Activated B cell treated with CpG ODN at 0.5 μM for 24 hours (primary cell): ENCODE results near the gene NEUROG2. TPM values are rescaled to one million over a fixed set of nuclear protein-coding genes. Genes with fewer than 3 reads are reported as not detected.

Source experiments
- ATAC-seq: fragments of 200-7000 bp; cut with Tn5 transposase; one replicate; pipeline ENCODE4 v1.10.0; 2021; ENCODE audit warnings: low read depth, mild to moderate bottlenecking, moderate library complexity
- CTCF ChIA-PET: fragments of 350-600 bp; sonication (Branson Sonifier 250); formaldehyde crosslinking; loops from one replicate; lab custom pipeline; 2021; ENCODE audit warnings: antibody characterized with exemption; lab: Charles Lee
- POLR2A ChIA-PET: fragments of 350-600 bp; sonication (Branson Sonifier 250); formaldehyde crosslinking; loops from one replicate; lab custom pipeline; 2021; ENCODE audit warnings: antibody characterized with exemption; lab: Charles Lee
- DNase-seq: peaks from one replicate; pipeline ENCODE4 v3.0.0; 2022
- H3K27ac Mint-ChIP-seq: one replicate; pipeline ENCODE4 v1.8.0; 2020; ENCODE audit warnings: mixed read lengths
- H3K27me3 Mint-ChIP-seq: one replicate; pipeline ENCODE4 v1.8.0; 2021; ENCODE audit warnings: mixed read lengths
- H3K36me3 Mint-ChIP-seq: one replicate; pipeline ENCODE4 v1.8.0; 2021; ENCODE audit warnings: low read depth, mixed read lengths
- H3K4me1 Mint-ChIP-seq: one replicate; pipeline ENCODE4 v1.8.0; 2021; ENCODE audit warnings: mixed read lengths
- H3K4me3 Mint-ChIP-seq: one replicate; pipeline ENCODE4 v1.8.0; 2020; ENCODE audit warnings: mild to moderate bottlenecking, mixed read lengths
- H3K9me3 Mint-ChIP-seq: one replicate; pipeline ENCODE4 v1.8.0; 2020; ENCODE audit warnings: mixed read lengths
- intact Hi-C: fragments of 100-400 bp; cut with micrococcal nuclease; formaldehyde crosslinking; loops from one replicate; pipeline ENCODE4 v1.15.1; 2024
- total RNA-seq: library from RNA; stranded (reverse); gene quantifications from 2 replicates; pipeline ENCODE4 v1.2.3, GENCODE V29; 2022
- TF ChIP-seq, protein P1 (sequence below): fragments of 200-600 bp; IDR thresholded peaks from one replicate; pipeline ENCODE4 v1.8.0; 2022; ENCODE audit warnings: antibody characterized with exemption, mild to moderate bottlenecking

NEUROG2 gene
- total RNA-seq, result not detected in 2 replicates

- Mint-ChIP-seq H3K27me3 (peaks cover 84% of the 10 kb centered on the region), H3K4me1 (peaks cover 50% of the 10 kb centered on the region), H3K4me3 (peak within 1 kb of the TSS; percentile 92), H3K27ac (peak within 1 kb of the TSS; percentile 62), H3K36me3 (peaks cover 2% of the 10 kb centered on the region), H3K9me3 (peaks cover 7% of the 10 kb centered on the region)
- POLR2A ChIA-PET, result interaction anchor here (0.6 kb wide), 1 partner anchor 249 kb away, joined by 3 read pairs; no protein-coding TSS in a partner anchor
- TF ChIP-seq, protein P1, sequence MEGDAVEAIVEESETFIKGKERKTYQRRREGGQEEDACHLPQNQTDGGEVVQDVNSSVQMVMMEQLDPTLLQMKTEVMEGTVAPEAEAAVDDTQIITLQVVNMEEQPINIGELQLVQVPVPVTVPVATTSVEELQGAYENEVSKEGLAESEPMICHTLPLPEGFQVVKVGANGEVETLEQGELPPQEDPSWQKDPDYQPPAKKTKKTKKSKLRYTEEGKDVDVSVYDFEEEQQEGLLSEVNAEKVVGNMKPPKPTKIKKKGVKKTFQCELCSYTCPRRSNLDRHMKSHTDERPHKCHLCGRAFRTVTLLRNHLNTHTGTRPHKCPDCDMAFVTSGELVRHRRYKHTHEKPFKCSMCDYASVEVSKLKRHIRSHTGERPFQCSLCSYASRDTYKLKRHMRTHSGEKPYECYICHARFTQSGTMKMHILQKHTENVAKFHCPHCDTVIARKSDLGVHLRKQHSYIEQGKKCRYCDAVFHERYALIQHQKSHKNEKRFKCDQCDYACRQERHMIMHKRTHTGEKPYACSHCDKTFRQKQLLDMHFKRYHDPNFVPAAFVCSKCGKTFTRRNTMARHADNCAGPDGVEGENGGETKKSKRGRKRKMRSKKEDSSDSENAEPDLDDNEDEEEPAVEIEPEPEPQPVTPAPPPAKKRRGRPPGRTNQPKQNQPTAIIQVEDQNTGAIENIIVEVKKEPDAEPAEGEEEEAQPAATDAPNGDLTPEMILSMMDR, result no peak
- CTCF ChIA-PET, result interaction anchor here (0.8 kb wide), 1 partner anchor 188 kb away, joined by 3 read pairs; no protein-coding TSS in a partner anchor
- intact Hi-C loops, result loop anchor here (2.0 to 5.0 kb wide), 2 partner anchors 285 to 1889 kb away; partner anchors contain the start of gene AP1AR
- ATAC-seq (no peak), DNase-seq (peak; percentile 42)
Measured at GRCh38 chr4:112516066-112516470, at the start of gene NEUROG2. TSS of gene NEUROG2 (minus strand) at chr4:112516180. CDS start at chr4:112515475, 705 bp downstream.

- no peaks in the 10 kb centered on the region for H3K27me3 Mint-ChIP-seq
- H3K27ac Mint-ChIP-seq, result no peak overlapping the region
- peaks cover 8% of the 10 kb centered on the region for H3K4me1 Mint-ChIP-seq
- no peak overlapping the region for H3K4me3 Mint-ChIP-seq
- POLR2A ChIA-PET, result no interaction called here
- TF ChIP-seq, protein P1, result no peak
- ATAC-seq, result no peak
- H3K36me3 Mint-ChIP-seq, result peaks cover 3% of the 10 kb centered on the region
- intact Hi-C loops, result no loop called here
- no peak for DNase-seq
- CTCF ChIA-PET, result no interaction called here
- no peaks in the 10 kb centered on the region for H3K9me3 Mint-ChIP-seq
Measured at GRCh38 chr4:112564706-112565270, 48.8 kb upstream of the NEUROG2 start.

DNA sequence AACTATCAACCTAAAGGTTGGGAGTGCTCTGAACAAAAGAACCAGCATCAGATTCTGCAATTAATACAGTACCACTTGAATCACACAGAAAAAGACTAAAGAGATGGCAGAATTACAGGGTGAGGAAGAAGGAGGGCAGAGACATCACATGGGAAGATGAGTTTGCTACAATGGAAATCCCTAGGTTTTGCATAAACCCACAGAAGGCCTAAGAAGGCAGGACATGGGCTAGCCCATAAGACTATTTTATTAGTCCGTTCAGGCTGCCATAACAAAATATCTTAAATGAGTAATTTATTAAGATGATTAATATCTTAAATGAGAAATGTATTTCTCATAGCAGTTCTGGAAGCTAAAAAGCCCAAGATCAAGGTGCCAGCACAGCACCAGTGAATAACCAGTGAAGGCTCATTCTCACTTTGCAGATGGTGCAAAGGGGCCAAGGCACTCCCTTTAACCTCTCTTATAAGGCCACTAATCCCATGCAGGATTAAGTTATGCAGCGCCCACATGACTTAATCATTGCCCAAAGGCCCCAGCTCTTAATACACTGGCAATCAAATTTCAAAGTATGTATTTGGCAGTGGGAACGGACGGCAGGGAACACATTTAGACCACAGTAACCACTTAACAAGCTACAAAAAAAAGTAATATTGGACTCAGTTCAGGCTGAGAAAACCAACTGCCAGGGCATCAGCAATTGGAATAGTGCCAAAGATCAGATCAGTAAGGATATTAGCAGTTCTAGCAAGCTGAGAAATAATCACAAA lies 47.6 kb upstream of the NEUROG2 start:
- H3K36me3 Mint-ChIP-seq, result peaks cover 3% of the 10 kb centered on the region
- H3K4me3 Mint-ChIP-seq, result no peak overlapping the region
- ChIA-PET POLR2A (no interaction called here), CTCF (interaction anchor here (1.1 kb wide), 1 partner anchor 464 kb away, joined by 3 read pairs; no protein-coding TSS in a partner anchor)
- peaks cover 11% of the 10 kb centered on the region for H3K4me1 Mint-ChIP-seq
- no peaks in the 10 kb centered on the region for H3K9me3 Mint-ChIP-seq
- H3K27ac Mint-ChIP-seq, result no peak overlapping the region
- DNase-seq (no peak), ATAC-seq (no peak)
- no peaks in the 10 kb centered on the region for H3K27me3 Mint-ChIP-seq
- intact Hi-C loops, result no loop called here
- TF ChIP-seq, protein P1, result no peak

- H3K27me3 Mint-ChIP-seq, result no peaks in the 10 kb centered on the region
- no peak for DNase-seq
- H3K27ac Mint-ChIP-seq, result no peak overlapping the region
- TF ChIP-seq, protein P1, result no peak
- peaks cover 3% of the 10 kb centered on the region for H3K36me3 Mint-ChIP-seq
- POLR2A ChIA-PET, result no interaction called here
- intact Hi-C loops, result no loop called here
- CTCF ChIA-PET, result no interaction called here
- no peaks in the 10 kb centered on the region for H3K9me3 Mint-ChIP-seq
- H3K4me3 Mint-ChIP-seq, result no peak overlapping the region
- peaks cover 11% of the 10 kb centered on the region for H3K4me1 Mint-ChIP-seq
- ATAC-seq, result no peak
Measured at GRCh38 chr4:112562254-112562879, 46.4 kb upstream of the NEUROG2 start.

DNA sequence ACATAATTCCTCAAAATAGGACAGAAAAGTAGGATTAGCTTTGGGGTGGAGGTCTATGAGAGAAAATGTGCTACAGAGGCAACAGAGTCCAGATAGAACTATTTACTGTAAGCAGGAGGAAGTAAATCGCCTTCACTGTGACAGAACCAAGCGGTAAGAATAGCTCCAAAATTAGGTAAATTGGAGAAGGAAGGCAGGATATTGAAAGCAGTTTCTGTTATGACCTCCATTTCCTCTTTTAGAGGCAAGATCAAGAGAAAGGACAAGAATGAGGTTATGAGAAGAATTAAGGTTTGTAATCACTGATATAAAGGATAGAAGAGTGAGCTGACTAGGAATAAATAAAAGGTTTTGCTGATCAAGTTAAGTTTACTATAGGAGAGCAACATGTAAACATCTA lies 44.1 kb upstream of the NEUROG2 start:
- Mint-ChIP-seq H3K27ac (no peak overlapping the region), H3K4me1 (peaks cover 11% of the 10 kb centered on the region), H3K36me3 (peaks cover 3% of the 10 kb centered on the region), H3K9me3 (no peaks in the 10 kb centered on the region), H3K27me3 (no peaks in the 10 kb centered on the region), H3K4me3 (no peak overlapping the region)
- no peak for ATAC-seq
- TF ChIP-seq, protein P1, result no peak
- no peak for DNase-seq
- POLR2A ChIA-PET, result no interaction called here
- CTCF ChIA-PET, result interaction anchor here (1.1 to 1.2 kb wide), 2 partner anchors 36 to 44 kb away, joined by 4 read pairs; no protein-coding TSS in a partner anchor
- intact Hi-C loops, result no loop called here
